Activated T-cell treated with anti-CD3 and anti-CD28 coated beads for 1 hour (primary cell): Measurements from ENCODE around the gene PTPRM.
"Not testable (repeated sequence)": the region's sequence is repeated elsewhere in the genome, so short reads cannot be mapped to it uniquely, and the experiment has no call there.

Experiments used
- DNase-seq: peaks from one replicate; pipeline ENCODE4 v3.0.0-alpha.2; 2020; ENCODE audit warnings: low read depth

PTPRM gene

GRCh38 chr18:8433771-8434170, 866.7 kb downstream of the PTPRM start:
- DNase-seq, result no peak

GRCh38 chr18:8435376-8435775, 868.3 kb downstream of the PTPRM start:
- no peak for DNase-seq

GRCh38 chr18:8439055-8439454, 871.9 kb downstream of the PTPRM start:
- DNase-seq, result no peak

DNA sequence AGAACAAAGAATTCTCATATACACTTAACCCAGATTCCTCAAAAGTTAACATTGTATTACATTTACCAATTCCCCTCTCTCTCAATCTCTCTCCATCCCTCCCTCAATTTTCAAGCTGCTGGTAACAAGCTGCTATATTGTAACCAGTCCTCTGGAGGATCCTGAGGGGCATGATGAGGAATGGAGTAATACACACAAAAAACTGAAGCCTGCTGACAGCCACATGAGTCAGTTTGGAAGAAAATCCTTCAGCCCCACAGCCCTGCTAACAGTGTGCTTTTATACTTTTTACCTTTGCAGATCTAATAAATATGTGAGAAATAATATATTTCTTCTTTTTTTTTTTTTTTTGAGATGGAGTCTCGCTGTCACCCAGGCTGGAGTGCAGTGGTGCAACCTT, 876.4 kb downstream of the PTPRM start:
- DNase-seq, result no peak

- DNase-seq, result not testable (repeated sequence)
Measured at GRCh38 chr18:8446936-8447335, 879.8 kb downstream of the PTPRM start.

GRCh38 chr18:8448130-8448529, 881.0 kb downstream of the PTPRM start:
- no peak for DNase-seq

DNA sequence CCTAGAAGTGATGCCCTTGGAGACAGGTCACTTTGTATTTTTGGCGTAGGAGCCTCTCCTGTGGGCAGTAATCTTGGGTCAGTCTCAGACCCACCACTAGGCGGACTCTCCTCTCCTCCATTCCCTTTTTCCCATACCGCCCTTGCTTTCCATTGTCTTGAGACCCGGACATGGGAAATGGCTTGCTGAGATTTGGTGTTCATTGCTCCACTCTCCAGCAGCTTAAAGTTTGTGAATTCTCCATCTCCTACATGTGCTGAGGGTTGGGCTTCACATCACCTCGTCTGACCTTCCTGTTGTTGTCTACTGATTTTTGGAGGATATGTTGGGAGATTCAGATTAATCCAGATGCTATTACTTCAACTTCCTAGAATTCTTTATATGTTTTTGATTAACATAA, 882.9 kb downstream of the PTPRM start:
- DNase-seq, result no peak

DNA sequence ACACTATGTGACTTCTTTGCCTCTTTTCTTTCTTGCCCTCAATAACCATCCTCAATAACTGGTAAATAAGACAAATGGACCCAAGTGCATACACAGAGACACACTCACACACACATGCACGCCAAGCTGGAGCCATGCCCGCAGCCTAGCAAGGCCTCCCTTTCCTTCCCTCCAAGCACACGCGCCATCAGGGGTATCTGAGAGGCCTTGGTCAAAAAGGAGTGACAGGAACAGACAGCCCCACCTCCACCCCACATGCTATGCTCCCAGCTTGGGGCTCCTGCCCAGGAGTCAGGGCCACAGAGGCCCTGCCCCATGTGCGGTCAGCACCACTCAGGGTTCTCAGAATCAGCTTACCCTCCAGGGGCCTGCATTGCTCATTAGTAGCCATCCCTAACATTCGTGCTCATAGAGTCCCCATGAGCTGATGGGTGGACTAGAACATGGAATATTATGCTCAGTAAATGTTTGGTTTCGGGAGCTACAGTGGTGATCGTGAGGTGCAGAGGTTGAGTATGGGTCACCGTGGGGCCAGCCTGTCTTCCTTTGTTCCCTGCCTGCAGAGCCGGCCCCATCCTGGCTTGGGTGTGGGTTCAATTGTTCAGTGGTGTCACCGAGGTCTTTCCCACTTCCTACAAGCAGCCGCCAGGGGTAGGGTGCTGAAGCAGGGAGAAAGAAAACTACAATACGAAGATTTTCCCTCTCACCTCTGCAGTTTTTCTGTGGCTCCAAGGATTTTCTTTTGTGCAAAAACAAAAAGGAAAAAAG, 884.0 kb downstream of the PTPRM start:
- no peak for DNase-seq

DNA sequence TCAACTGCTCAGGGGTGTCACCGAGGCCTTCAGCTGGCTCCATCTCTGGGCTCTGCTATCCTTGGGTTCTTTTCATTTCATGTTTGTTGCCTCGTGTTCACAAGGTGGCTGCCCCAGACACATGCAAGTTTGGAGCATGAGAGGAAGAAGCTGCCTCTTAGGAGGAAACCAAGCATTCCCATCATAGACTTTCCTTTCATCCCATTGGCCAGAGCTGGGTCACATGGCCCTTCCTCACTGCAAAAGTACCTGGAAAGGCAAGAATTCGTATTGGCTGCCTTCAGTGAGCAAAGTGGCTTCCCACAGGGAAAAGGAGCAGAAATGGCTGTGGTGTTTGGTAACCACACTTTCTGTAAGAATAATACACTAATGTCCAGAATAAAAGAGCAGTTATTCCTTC, 886.4 kb downstream of the PTPRM start:
- no peak for DNase-seq

DNA sequence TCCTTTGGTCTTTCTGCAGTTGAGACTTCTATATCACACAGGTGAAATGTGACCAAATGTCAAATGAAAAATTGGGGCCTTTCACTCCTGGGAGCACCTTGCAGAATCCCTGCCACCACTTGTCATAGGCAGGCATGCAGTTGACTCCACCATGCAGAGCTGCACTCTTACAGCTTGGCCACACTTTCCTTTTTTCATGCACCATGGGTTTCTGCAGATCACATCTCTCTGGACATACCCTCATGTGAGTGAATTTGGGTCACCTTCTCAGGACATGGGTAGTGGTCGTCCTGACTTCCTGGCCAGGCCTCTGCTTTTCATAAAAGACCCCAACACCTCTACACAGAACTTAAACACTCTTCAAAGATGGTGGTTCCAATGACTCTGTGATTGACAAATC, 887.0 kb downstream of the PTPRM start:
- no peak for DNase-seq

- no peak for DNase-seq
Measured at GRCh38 chr18:8455661-8456614, 888.8 kb downstream of the PTPRM start.
